ENCODE results near the gene C1orf167.

DNA sequence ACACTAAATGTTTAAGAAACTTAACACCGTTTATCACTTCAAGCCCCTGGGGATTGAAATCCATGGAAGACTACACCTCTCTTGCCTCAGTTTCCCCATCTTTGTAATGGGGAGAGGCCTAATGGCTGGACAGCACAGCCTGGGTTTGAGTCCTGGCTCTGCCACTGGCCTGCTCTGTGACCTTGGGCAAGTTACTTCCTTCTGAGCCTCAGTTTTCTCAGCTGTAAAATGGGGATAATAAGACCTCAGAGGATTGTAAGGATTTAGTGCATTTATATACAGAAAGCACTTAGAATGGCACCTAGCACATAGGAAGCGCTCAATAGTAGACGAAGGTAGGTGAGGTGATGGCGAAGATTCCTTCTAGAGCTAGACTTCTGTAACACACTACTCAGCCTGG, 20.5 kb upstream of the C1orf167 start:
- TF ChIP-seq, protein P1, sequence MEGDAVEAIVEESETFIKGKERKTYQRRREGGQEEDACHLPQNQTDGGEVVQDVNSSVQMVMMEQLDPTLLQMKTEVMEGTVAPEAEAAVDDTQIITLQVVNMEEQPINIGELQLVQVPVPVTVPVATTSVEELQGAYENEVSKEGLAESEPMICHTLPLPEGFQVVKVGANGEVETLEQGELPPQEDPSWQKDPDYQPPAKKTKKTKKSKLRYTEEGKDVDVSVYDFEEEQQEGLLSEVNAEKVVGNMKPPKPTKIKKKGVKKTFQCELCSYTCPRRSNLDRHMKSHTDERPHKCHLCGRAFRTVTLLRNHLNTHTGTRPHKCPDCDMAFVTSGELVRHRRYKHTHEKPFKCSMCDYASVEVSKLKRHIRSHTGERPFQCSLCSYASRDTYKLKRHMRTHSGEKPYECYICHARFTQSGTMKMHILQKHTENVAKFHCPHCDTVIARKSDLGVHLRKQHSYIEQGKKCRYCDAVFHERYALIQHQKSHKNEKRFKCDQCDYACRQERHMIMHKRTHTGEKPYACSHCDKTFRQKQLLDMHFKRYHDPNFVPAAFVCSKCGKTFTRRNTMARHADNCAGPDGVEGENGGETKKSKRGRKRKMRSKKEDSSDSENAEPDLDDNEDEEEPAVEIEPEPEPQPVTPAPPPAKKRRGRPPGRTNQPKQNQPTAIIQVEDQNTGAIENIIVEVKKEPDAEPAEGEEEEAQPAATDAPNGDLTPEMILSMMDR (conservative IDR thresholded peaks at IDR 0.05; ENCODE audit: low read depth in 2 of 2), result no peak
- TF ChIP-seq, protein P2, sequence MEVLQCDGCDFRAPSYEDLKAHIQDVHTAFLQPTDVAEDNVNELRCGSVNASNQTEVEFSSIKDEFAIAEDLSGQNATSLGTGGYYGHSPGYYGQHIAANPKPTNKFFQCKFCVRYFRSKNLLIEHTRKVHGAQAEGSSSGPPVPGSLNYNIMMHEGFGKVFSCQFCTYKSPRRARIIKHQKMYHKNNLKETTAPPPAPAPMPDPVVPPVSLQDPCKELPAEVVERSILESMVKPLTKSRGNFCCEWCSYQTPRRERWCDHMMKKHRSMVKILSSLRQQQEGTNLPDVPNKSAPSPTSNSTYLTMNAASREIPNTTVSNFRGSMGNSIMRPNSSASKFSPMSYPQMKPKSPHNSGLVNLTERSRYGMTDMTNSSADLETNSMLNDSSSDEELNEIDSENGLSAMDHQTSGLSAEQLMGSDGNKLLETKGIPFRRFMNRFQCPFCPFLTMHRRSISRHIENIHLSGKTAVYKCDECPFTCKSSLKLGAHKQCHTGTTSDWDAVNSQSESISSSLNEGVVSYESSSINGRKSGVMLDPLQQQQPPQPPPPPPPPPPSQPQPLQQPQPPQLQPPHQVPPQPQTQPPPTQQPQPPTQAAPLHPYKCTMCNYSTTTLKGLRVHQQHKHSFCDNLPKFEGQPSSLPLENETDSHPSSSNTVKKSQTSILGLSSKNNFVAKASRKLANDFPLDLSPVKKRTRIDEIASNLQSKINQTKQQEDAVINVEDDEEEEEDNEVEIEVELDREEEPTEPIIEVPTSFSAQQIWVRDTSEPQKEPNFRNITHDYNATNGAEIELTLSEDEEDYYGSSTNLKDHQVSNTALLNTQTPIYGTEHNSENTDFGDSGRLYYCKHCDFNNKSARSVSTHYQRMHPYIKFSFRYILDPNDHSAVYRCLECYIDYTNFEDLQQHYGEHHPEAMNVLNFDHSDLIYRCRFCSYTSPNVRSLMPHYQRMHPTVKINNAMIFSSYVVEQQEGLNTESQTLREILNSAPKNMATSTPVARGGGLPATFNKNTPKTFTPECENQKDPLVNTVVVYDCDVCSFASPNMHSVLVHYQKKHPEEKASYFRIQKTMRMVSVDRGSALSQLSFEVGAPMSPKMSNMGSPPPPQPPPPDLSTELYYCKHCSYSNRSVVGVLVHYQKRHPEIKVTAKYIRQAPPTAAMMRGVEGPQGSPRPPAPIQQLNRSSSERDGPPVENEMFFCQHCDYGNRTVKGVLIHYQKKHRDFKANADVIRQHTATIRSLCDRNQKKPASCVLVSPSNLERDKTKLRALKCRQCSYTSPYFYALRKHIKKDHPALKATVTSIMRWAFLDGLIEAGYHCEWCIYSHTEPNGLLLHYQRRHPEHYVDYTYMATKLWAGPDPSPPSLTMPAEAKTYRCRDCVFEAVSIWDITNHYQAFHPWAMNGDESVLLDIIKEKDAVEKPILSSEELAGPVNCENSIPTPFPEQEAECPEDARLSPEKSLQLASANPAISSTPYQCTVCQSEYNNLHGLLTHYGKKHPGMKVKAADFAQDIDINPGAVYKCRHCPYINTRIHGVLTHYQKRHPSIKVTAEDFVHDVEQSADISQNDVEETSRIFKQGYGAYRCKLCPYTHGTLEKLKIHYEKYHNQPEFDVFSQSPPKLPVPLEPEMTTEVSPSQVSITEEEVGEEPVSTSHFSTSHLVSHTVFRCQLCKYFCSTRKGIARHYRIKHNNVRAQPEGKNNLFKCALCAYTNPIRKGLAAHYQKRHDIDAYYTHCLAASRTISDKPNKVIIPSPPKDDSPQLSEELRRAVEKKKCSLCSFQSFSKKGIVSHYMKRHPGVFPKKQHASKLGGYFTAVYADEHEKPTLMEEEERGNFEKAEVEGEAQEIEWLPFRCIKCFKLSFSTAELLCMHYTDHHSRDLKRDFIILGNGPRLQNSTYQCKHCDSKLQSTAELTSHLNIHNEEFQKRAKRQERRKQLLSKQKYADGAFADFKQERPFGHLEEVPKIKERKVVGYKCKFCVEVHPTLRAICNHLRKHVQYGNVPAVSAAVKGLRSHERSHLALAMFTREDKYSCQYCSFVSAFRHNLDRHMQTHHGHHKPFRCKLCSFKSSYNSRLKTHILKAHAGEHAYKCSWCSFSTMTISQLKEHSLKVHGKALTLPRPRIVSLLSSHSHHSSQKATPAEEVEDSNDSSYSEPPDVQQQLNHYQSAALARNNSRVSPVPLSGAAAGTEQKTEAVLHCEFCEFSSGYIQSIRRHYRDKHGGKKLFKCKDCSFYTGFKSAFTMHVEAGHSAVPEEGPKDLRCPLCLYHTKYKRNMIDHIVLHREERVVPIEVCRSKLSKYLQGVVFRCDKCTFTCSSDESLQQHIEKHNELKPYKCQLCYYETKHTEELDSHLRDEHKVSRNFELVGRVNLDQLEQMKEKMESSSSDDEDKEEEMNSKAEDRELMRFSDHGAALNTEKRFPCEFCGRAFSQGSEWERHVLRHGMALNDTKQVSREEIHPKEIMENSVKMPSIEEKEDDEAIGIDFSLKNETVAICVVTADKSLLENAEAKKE (CRISPR knock-in tag; IDR thresholded peaks at IDR 0.05), result no peak
